ENCODE data around the gene STRN4.

DNA sequence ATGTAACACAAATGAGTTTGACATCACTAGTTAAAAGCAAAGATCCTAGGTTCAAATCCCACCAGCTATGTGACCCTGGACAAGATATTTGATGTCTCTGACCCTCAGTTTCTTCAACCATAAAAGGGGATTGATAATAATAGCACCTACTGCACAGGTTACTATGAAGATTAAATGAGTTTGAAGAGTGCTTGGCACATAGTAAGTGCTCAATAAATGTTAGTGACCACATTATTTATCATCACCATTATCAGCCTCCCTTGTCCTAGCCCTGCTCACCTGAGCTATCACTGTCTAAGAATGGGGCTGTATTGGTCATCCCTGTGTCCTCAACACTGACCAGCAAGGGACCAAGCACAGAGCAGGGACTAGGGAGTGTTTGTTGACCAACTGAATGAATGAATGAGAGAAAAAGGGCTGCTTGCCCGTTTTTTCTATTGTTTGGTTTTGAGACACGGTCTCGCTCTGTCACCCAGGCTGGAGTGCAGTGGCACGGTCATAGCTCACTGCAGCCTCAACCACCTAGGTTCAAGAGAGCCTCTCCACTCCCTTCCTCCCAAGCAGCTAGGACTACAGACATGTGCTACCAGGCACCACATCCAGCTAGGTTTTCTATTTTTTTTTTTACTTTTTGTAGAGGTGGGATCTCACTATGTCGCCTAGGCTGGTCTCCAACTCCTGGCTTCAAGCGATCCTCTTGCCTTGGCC, 58.7 kb downstream of the STRN4 start:
- TF ChIP-seq, protein P1, sequence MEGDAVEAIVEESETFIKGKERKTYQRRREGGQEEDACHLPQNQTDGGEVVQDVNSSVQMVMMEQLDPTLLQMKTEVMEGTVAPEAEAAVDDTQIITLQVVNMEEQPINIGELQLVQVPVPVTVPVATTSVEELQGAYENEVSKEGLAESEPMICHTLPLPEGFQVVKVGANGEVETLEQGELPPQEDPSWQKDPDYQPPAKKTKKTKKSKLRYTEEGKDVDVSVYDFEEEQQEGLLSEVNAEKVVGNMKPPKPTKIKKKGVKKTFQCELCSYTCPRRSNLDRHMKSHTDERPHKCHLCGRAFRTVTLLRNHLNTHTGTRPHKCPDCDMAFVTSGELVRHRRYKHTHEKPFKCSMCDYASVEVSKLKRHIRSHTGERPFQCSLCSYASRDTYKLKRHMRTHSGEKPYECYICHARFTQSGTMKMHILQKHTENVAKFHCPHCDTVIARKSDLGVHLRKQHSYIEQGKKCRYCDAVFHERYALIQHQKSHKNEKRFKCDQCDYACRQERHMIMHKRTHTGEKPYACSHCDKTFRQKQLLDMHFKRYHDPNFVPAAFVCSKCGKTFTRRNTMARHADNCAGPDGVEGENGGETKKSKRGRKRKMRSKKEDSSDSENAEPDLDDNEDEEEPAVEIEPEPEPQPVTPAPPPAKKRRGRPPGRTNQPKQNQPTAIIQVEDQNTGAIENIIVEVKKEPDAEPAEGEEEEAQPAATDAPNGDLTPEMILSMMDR (IDR thresholded peaks at IDR 0.05), result no peak
- no peak for TF ChIP-seq POLR2A (IDR thresholded peaks at IDR 0.05)

Measured in esophagus squamous epithelium (tissue), 4 donors.